Measurements from ENCODE around the gene SRBD1. TPM values are rescaled to one million over a fixed set of nuclear protein-coding genes. Genes with fewer than 3 reads are reported as not detected.

Gene SRBD1
- total RNA-seq, 4 donors from 2014 or later, result 9.0 to 22.0 (median 13.0) TPM

DNA sequence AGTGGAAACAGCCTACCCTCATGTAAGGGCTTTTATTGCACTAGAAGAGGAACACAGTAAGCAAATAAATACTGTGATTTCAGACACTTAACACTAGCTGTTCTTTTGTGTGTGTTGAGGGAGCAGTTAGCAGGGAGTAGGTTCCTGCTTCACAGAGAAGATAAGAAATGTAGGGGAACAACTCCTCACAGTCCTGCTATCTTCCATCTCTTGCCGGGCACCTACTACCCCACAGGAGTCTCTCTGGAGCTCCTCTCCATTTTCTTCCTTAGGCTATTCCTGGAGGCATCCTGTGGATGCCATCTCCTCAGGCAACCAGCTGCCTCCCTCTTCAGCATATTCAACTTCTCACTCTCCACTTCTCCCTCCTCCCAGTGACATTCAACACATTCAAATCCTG lies 145.0 kb downstream of the SRBD1 start:
- Histone ChIP-seq H3K36me3 (no peaks in the 10 kb centered on the region), H3K27ac (replicated peaks in 1 of 4) (no peak overlapping the region), H3K27me3 (no peaks in the 10 kb centered on the region), H3K9me3 (no peaks in the 10 kb centered on the region), H3K4me1 (peaks cover 4 to 15% (median 10%) of the 10 kb centered on the region in 4 donors), H3K4me3 (no peak overlapping the region)
- DNase-seq (ENCODE audit: extremely low spot score), result no peak
- TF ChIP-seq, protein P1, sequence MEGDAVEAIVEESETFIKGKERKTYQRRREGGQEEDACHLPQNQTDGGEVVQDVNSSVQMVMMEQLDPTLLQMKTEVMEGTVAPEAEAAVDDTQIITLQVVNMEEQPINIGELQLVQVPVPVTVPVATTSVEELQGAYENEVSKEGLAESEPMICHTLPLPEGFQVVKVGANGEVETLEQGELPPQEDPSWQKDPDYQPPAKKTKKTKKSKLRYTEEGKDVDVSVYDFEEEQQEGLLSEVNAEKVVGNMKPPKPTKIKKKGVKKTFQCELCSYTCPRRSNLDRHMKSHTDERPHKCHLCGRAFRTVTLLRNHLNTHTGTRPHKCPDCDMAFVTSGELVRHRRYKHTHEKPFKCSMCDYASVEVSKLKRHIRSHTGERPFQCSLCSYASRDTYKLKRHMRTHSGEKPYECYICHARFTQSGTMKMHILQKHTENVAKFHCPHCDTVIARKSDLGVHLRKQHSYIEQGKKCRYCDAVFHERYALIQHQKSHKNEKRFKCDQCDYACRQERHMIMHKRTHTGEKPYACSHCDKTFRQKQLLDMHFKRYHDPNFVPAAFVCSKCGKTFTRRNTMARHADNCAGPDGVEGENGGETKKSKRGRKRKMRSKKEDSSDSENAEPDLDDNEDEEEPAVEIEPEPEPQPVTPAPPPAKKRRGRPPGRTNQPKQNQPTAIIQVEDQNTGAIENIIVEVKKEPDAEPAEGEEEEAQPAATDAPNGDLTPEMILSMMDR (IDR thresholded peaks at IDR 0.05), result no peak
- TF ChIP-seq POLR2A (IDR thresholded peaks at IDR 0.05; ENCODE audit: low read depth) (no peak), POLR2AphosphoS5 (IDR thresholded peaks at IDR 0.05) (no peak), EP300 (IDR thresholded peaks at IDR 0.05) (no peak)
- 67% methylated on average over 1 of the region's 1 CpG for WGBS
- intact Hi-C loops (cut with DNase I), result no loop called here

DNA sequence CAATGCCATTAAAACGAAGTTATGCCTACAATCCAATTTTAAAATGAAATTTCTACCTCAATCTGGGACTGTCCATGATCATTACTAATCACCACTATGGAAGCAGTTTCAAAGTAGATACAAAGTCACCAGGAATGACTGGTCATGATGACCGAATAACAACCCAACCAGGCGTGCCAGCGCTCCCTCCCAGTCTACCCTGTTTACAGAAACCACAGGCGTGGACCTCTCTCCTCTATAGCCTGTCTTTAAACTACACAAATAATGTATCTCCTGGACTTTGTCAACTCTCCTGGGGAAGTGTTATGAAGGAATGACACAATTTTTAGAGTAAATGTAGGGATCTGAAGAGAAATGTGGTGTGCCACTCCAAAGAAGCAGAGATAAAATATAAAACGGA lies 150.2 kb downstream of the SRBD1 start:
- Histone ChIP-seq H3K4me3 (no peak overlapping the region), H3K36me3 (no peaks in the 10 kb centered on the region), H3K27ac (replicated peaks in 1 of 4) (no peak overlapping the region), H3K27me3 (no peaks in the 10 kb centered on the region), H3K4me1 (peaks cover 7 to 12% (median 8%) of the 10 kb centered on the region in 4 donors), H3K9me3 (no peaks in the 10 kb centered on the region)
- WGBS, result 94% methylated on average over 6 of the region's 6 CpGs
- no peak for TF ChIP-seq EP300 (IDR thresholded peaks at IDR 0.05)
- TF ChIP-seq POLR2AphosphoS5 (IDR thresholded peaks at IDR 0.05), result no peak
- no peak for TF ChIP-seq POLR2A (IDR thresholded peaks at IDR 0.05; ENCODE audit: low read depth)
- TF ChIP-seq, protein P1 (IDR thresholded peaks at IDR 0.05), result no peak
- intact Hi-C loops (cut with DNase I), result no loop called here
- DNase-seq (ENCODE audit: extremely low spot score), result no peak

DNA sequence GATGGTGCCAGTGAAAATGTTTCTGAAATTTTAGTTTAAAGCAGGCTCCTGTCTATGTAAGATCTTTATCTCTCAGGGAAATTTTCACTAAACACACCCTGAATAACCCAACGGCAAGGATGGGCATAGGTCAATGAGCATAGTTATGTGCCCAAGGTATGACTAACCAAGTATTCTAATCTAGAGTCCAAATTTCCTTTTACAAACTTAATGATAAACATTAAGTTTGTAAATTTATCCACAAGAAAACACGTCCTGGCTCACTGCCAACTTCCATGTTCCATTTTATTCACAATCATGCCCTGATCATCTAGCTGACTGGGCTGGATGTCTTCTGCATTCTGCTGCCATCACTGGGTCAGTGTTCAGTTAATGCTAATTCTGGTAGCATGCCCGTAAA lies 151.2 kb downstream of the SRBD1 start:
- whole genome bisulfite sequencing, result 86% methylated on average over 3 of the region's 3 CpGs
- H3K36me3 ChIP-seq, result no peaks in the 10 kb centered on the region
- H3K4me1 ChIP-seq, result peaks cover 7 to 12% (median 8%) of the 10 kb centered on the region in 4 donors
- no peaks in the 10 kb centered on the region for H3K27me3 ChIP-seq
- intact Hi-C loops (cut with DNase I), result no loop called here
- H3K27ac ChIP-seq (replicated peaks in 1 of 4), result no peak overlapping the region
- no peaks in the 10 kb centered on the region for H3K9me3 ChIP-seq
- DNase-seq (ENCODE audit: extremely low spot score), result no peak
- H3K4me3 ChIP-seq, result no peak overlapping the region
- TF ChIP-seq POLR2AphosphoS5 (IDR thresholded peaks at IDR 0.05) (no peak), EP300 (IDR thresholded peaks at IDR 0.05) (no peak), POLR2A (IDR thresholded peaks at IDR 0.05; ENCODE audit: low read depth) (no peak)
- TF ChIP-seq, protein P1 (IDR thresholded peaks at IDR 0.05), result no peak

DNA sequence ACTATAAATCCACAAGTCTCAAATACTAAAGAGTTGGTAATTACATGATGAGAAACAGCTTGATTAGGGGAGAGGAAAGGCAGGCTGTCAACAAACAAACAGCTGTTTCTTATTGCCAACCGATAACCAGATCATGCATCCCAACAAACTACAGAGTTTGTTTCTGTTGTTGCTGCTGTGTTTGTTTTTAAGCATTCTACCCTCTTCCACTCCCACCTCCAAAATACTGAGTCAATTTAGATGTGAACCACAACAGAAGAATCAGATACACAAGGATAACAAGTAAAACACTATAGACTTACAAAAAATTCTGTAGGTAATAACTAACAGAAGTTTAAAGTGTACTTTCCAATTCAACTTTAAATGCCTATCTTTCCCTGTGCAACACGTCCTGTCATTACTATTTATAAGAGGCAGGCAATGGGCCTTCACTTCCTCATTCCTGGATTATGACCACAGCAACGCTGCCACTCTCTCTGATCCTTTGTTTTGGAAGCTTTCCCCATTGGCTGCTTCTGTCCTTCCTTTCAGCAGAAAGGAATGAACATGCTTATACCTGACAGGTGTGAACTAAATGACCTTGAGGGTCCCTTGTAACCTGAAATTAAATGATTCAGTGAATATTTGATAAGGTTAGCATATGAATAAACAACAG lies 152.0 kb downstream of the SRBD1 start:
- Histone ChIP-seq H3K4me1 (peaks cover 7 to 12% (median 8%) of the 10 kb centered on the region in 4 donors), H3K36me3 (no peaks in the 10 kb centered on the region), H3K4me3 (no peak overlapping the region), H3K27me3 (no peaks in the 10 kb centered on the region), H3K9me3 (no peaks in the 10 kb centered on the region), H3K27ac (replicated peaks in 1 of 4) (no peak overlapping the region)
- no peak for DNase-seq (ENCODE audit: extremely low spot score)
- intact Hi-C loops (cut with DNase I), result no loop called here
- TF ChIP-seq, protein P1 (IDR thresholded peaks at IDR 0.05), result no peak
- no peak for TF ChIP-seq POLR2AphosphoS5 (IDR thresholded peaks at IDR 0.05)
- no peak for TF ChIP-seq EP300 (IDR thresholded peaks at IDR 0.05)
- no peak for TF ChIP-seq POLR2A (IDR thresholded peaks at IDR 0.05; ENCODE audit: low read depth)
- 31% methylated on average over 3 of the region's 3 CpGs for WGBS

Measured in esophagus muscularis mucosa (tissue), 4 donors.